Forelimb muscle (tissue), 1 donor: ENCODE results near the gene TMEM74B. TPM values are rescaled to one million over a fixed set of nuclear protein-coding genes. Genes with fewer than 3 reads are reported as not detected.

Experiments
- DNase-seq: peaks from one replicate; pipeline ENCODE4 v3.0.0-alpha.2; 2013; ENCODE audit warnings: low read depth
- polyA plus RNA-seq: library from polyadenylated mRNA; unstranded; fragments of 120-200 nt; gene quantifications from one replicate; pipeline ENCODE4 v1.2.1, GENCODE V29; 2013; ENCODE audit not compliant: insufficient read length

TMEM74B gene
- polyA plus RNA-seq, 1 donor = 2.6 TPM

- DNase-seq = no peak
These were observed 40.2 kb downstream of the TMEM74B start for GRCh38 chr20:1144401-1145172.

DNA sequence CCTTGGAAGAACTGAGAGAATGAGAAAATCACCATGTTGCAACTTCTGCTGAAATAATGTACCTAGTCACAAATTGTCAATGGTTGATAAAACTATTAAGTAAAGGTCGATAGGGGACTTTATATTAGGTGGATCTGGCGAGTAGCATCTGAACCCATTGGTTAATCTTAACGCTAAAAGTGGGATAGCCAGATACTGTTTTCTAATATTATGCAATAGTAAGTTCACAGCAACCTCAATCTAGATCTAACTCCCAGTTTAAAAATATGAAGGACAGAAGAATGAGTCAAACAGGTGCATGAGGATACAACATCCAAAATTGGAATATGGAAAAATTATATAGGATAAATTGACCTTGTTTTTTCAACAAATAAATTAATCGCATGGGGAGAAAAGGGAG lies 47.5 kb downstream of the TMEM74B start:
- DNase-seq = no peak

GRCh38 chr20:1134836-1135235 lies 49.9 kb downstream of the TMEM74B start:
- DNase-seq = no peak

DNA sequence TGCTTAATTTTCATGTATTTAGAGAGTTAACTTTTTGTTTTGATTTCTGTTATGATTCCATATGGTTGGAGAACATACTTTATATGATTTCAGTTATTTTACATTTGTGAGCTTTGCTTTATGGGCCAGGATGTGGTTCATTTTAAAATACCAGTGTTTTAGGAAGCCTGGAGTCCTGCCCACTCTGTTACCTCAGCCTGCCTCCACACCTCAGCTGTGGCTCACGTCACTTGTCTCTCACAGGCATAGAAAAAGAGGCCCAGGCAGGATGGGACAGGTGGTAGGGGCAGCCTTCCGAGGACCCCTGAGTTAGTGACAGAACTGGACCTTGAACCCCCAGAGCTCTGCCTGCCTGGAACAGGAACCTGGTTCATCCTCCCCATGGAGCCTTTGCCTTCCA lies 50.4 kb downstream of the TMEM74B start:
- DNase-seq = no peak

- DNase-seq = no peak
These were observed 53.4 kb downstream of the TMEM74B start for GRCh38 chr20:1131354-1131753.

DNA sequence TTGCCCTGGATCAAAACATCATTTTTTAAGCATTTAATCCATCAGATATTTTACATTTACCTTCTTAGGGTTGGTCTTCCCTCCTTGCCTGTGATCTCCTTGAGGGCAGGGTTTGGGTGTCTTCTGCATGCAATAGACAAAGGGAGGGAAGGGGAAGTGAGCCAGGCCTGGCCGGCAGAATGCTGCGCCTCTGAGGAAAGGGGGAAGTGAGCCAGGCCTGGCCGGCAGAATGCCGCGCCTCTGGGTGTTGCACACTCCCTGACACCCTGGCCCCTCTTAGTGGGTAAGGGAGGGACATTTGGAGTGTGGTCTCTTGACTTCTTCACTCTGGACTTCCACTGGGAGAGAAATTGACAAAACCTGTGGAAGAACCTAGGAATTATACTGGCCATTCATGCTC lies 53.9 kb downstream of the TMEM74B start:
- DNase-seq = no peak

Other genes with a start within 250 kb of the TMEM74B start
- 0.15 TPM for gene RSPO4, start 182.7 kb downstream of the TMEM74B start, polyA plus RNA-seq
- 98.1 TPM for gene PSMF1, start 66.4 kb downstream of the TMEM74B start, polyA plus RNA-seq
- gene C20orf202, start 18.5 kb upstream of the TMEM74B start, polyA plus RNA-seq = 0.39 TPM
- not detected for gene RAD21L1, start 41.1 kb upstream of the TMEM74B start, polyA plus RNA-seq
- gene SNPH, start 81.3 kb upstream of the TMEM74B start, polyA plus RNA-seq = 9.0 TPM
- gene SDCBP2, start 144.2 kb upstream of the TMEM74B start, polyA plus RNA-seq = 1.5 TPM
- gene FKBP1A, start 208.1 kb upstream of the TMEM74B start, polyA plus RNA-seq = 240 TPM